NCI-H146 (cell line): ENCODE results near the gene PRPSAP2.
"Not testable (repeated sequence)": the region's sequence is repeated elsewhere in the genome, so short reads cannot be mapped to it uniquely, and the experiment has no call there.

Experiments used
- DNase-seq: peaks from one replicate; lab custom pipeline; 2025; lab: John Stamatoyannopoulos, UW

Gene PRPSAP2

GRCh38 chr17:18944646-18945045 is 86.7 kb downstream of the PRPSAP2 start:
- DNase-seq, result no peak

GRCh38 chr17:18946536-18946935 is 88.6 kb downstream of the PRPSAP2 start:
- DNase-seq, result no peak

- DNase-seq, result no peak
Measured at GRCh38 chr17:18947866-18948265, 89.9 kb downstream of the PRPSAP2 start.

GRCh38 chr17:18948476-18949006 is 90.6 kb downstream of the PRPSAP2 start:
- DNase-seq, result no peak

- no peak for DNase-seq
Measured at GRCh38 chr17:18949566-18949965, 91.6 kb downstream of the PRPSAP2 start.

DNA sequence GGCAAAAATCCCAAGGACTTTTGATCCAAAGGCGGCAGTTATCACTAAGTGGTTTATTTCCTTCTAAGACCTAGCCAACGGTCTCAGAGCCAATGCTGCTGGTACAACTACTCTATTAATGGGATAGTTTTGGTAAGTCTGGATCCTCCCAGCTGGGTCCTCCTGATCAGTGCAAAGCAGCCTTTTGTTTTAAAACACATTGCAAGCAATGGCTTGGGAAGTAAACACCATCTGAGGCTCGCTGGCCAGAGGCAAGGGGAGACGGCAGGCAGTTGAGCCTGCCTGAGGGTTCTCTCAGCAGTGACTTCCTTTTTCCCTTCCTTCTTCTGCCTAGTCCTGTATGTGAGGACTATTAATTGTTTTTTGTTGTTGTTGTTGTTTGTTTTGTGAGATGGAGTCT is 92.4 kb downstream of the PRPSAP2 start:
- DNase-seq, result no peak

DNA sequence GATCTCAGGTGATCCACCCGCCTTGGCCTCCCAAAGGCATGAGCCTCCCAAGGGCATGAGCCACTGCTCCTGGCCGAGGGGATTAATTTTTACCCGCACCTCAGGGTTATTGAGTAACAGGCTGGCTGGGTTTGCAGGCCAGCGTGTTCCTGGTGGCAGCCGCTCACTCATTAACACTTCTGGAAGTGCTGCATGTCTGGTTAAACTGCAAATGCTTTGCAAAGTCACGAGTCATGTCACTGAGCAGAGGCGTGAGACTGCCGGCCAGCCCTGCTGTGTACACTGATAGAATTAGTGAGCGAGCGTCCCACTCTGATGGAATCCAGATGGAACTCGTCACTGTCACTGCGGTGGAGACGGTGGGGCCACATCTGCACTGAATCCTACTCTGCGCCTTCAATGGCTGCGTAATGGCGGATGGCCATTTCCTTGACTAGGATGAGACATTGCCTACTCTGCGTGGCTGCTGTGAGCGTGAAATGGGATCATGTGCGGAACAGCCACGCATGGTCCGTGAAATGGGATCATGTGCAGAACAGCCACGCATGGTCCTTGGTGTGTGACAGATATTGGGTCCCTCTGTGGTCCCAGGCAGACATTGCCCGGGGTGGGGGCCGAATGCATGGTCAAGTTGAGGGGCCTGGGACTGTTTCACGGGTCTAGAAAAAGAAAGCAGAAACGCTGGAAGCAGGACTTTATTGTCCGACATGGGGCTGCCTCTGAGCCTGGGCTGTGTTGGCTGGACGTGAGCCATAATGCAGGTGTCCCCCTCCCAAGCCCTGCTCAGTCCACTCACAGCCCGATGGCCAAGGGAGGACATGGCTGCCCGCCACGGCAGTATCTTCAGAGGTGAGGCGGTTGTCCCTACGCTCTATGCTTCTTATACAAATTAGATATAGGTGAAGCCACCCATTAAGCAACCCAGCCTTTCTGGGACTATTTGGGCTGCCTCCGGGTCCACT is 93.3 kb downstream of the PRPSAP2 start:
- no peak for DNase-seq

- peak; percentile 38 for DNase-seq
Measured at GRCh38 chr17:18951941-18952842, 94.3 kb downstream of the PRPSAP2 start, which contains the start of gene SLC5A10. Gene SLC5A10, plus strand, starts transcription at chr17:18952165. Its CDS starts 41 bp downstream, at chr17:18952206.

DNA sequence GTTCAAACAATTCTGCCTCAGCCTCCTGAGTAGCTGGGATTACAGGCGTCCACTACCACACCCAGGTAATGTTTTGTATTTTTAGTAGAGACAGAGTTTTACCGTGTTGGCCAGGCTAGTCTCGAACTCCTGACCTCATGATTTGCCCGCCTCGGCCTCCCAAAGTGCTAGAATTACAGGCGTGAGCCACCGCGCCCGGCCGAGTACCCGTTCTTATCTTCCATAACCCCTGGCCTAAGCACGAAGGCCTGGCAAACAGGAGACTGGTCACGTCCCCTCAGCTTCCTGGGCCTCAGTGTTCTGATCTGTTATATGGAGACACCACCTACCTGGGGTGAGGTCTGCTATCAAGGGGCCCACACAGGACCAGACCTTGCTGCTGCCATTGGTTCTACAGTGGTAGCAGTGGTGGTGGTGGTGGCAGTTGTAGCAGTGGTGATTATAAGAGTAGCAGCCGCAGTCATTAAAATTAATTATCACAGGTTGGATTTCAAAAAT is 95.3 kb downstream of the PRPSAP2 start:
- DNase-seq, result no peak

DNA sequence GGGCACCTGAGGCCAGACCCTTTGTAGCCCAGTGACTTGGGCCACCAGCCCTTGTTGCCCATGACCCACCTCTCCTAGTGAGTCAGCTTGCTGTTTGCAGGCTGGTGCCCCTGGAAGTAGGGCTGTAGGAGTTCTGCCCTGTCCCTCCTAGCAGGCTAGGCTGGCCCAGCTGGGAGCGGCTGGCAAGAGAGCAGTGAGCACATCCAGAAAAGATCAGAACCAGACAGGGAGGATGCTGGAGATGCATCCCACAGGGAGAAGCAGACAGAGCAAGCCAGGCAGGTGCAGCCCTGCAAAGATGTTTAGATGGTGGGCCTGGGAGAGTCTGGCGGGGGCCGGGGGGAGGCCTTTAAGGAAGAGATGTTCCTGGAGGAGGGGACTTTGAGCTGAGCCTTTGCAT is 96.4 kb downstream of the PRPSAP2 start:
- DNase-seq, result no peak

DNA sequence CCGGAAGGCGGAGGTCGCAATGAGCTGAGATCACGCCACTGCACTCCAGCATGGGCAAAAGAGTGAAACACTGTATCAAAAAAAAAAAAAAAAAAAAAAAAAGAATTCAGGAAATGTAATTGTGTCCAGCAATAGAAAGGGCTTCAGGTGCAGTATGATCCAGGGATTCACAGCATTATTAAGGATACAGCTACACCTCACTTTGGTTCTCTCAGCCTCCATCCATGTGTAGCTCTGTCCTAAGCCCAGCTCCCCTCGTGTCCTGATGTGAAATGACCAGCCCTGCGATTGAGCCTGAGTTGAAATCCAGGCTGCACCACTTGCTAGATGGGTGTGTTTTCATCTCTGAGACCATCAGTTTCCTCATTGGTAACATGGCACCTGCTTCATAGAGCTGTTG is 97.1 kb downstream of the PRPSAP2 start:
- no peak for DNase-seq

GRCh38 chr17:18956021-18956420 is 98.1 kb downstream of the PRPSAP2 start:
- DNase-seq, result not testable (repeated sequence)

- DNase-seq, result no peak
Measured at GRCh38 chr17:18956581-18956980, 98.7 kb downstream of the PRPSAP2 start.

GRCh38 chr17:18957831-18958230 is 99.9 kb downstream of the PRPSAP2 start:
- no peak for DNase-seq

DNA sequence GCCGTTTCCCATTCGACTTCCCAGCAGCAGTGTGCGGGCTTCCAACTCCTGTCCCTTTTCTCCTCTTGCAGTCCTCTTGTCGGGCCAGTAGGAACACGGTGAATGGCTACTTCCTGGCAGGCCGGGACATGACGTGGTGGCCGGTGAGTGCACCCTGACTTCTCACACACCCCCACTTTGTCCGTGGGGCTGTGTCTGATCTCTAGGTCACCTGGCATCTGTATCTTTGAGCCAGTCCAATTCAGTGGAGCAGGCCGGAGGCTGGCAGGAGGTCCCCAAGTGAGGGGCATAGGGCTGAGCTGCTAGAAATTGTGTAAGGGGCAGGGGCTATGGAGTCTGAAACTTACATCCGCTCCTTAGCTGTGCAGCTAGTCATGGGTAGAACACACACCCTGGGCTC is 100.7 kb downstream of the PRPSAP2 start:
- no peak for DNase-seq

- DNase-seq, result no peak
Measured at GRCh38 chr17:18959071-18959844, 101.3 kb downstream of the PRPSAP2 start.

DNA sequence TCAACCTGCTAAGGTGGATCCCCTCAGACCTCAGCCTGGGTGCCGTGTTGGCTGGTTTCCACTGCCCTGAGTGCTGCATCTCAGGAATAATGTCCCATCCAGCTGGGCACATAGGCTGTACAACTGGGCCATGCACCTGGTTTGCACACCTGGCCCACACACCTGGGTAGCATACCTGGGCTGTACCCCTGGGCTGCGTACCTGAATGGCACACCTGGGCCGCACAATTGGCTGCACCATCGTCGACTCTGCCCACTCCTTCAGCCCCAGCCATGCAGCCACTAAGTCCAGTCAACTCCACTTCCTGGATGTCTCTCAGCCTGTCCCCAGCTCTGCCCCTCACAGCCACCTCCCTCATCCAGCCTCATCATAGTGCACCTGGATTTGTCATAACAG is 101.9 kb downstream of the PRPSAP2 start:
- no peak for DNase-seq

GRCh38 chr17:18960241-18960665 is 102.3 kb downstream of the PRPSAP2 start:
- DNase-seq, result no peak

DNA sequence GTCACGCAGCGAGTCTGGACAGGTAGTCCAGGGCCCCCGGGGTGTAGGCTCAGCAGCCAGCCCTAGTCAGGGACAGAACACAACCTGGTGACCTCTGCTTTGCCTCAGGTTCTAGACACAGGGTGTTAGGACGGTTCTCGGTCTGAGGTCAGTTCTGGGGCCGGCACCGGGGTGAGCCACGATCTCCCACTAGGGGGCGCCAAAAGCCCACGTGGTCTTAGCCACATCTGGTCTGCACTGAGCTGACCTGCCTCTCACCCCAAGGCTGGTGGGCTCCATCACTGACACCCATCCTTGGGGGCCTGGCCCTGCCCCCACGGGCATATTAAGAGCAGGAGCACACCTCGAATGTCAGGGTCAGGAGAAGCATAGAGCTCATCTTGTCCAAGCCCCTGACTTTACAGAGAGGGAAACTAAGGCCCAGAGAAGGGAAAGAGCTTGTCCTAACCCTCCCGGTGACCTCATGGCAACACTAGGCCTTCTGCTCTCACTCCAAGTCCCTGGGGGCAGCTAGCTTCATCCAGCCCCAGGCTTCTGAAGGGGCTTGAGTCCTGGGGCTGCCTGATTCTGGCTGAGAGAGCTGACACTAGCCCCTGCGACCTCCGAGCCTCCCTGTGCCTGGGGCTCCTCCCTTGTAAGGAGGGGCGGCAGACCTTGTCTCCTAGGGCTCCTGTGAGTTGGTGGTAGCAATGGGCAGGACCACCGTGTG is 103.0 kb downstream of the PRPSAP2 start:
- peak; percentile 56 for DNase-seq

- no peak for DNase-seq
Measured at GRCh38 chr17:18961634-18962493, 103.9 kb downstream of the PRPSAP2 start.
